GM10847 (cell line): ENCODE measurements around the gene CDH10.

Source experiments
- POLR2A ChIP-seq: IDR thresholded peaks from 2 replicates; pipeline ENCODE4 v1.6.1; 2011; ENCODE audit not compliant: insufficient read length; ENCODE audit errors: extremely low read depth

Gene CDH10

DNA sequence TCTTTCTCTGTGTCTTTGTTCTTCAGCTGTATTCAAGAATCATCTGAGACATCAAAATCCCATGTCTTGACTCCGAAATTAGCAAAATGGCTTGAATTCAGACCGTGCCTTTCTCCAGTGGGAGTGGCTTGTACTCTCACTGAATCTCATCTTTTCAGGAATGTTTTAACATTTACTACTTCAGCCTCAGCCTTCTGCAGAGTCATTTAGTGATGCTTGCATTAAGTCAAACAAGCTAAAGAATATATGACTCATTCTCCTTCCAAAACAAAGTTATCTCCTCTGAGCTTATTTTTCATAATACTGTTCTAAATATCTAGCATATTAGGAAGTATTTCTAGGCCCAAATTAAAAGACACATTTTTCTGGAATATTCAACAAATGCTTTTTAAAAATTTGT is 205.3 kb downstream of the CDH10 start:
- TF ChIP-seq POLR2A = no peak
